NCI-H526 treated with DMSO at 0.1 percent for 48 hours (cell line): ENCODE data around the gene AP3S1.
"Not testable (repeated sequence)": the region's sequence is repeated elsewhere in the genome, so short reads cannot be mapped to it uniquely, and the experiment has no call there.

Source experiments
- DNase-seq: peaks from one replicate; lab custom pipeline; 2025; lab: John Stamatoyannopoulos, UW

Gene AP3S1

DNA sequence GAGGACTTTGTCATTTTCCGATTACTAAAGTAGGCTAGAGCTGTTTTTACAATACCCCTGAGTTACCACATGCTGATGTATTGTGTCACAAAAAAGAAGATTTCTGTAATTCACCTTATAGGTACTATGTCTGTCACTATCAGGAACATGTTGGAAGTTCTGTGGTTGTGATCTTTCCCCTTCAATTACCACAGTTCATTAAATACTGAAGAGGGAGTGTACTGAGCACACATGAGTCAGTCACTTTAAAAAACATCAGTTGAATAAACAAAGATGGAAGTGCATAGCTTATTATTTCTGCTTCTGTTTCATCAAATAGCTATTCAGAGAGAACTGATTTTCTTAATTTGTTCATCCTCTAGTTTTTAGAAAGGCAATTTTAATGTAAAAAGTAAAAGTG lies 31.7 kb downstream of the AP3S1 start:
- no peak for DNase-seq

DNA sequence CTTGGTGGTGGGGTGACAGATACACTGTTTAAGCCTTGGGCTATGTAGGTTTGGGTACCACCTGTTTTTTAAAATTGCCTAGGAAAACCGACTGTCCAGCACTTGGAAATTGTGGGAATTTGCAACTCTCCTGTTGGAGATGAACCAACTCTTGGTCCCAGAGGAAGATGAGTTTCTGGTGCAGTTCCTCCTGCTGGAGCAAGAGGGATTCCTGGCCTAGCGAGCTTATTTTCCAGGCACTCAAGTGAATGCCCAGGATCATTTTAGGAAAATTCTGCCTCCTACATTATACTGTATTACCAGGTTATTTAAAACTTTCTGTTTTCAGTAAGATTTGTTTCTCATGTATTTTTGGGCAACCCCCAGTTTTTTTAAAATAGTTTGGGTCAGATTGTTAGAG lies 33.7 kb downstream of the AP3S1 start:
- DNase-seq, result no peak

GRCh38 chr5:115877342-115877741 lies 35.6 kb downstream of the AP3S1 start:
- DNase-seq, result not testable (repeated sequence)

GRCh38 chr5:115882434-115882833 lies 40.7 kb downstream of the AP3S1 start:
- not testable (repeated sequence) for DNase-seq

DNA sequence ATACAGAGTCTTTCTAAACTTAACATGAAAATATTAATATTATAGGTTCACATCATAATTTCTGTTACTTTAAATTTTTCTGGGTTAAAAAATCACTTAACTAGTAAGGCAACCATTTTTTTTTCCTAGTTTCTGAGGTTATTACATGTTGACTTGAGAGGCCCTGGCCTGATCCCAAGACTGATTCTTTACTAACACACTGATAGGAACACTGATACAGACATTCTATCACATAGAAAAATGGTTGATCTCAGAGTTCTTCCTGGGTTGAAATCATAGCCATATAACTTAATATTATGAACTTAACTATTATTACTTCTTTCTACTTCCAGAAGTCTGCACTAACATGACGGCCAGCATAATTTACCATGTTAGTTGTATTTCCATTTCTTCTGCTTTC lies 43.0 kb downstream of the AP3S1 start:
- no peak for DNase-seq

GRCh38 chr5:115885208-115885607 lies 43.5 kb downstream of the AP3S1 start:
- not testable (repeated sequence) for DNase-seq

DNA sequence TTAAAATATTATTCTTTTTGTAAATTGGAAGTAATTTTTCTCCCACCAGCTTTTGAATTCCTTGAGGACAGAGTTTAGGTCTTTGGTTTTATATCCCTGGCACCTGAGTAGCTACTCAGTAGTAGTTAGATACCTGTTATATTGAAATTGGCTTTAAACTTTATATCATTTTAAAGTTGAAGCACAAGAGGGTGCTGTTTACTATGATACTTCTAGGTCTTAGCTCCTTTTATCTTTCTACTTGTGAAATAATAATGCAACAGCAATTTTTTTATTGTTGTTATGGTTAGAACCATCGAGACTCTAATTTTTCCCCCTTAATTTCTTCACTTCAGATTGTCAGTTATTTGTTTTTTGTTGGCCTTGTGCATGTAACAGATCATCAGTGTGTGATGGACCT lies 46.3 kb downstream of the AP3S1 start:
- DNase-seq, result no peak

- no peak for DNase-seq
Observed at GRCh38 chr5:115892021-115892420, 50.3 kb downstream of the AP3S1 start.

DNA sequence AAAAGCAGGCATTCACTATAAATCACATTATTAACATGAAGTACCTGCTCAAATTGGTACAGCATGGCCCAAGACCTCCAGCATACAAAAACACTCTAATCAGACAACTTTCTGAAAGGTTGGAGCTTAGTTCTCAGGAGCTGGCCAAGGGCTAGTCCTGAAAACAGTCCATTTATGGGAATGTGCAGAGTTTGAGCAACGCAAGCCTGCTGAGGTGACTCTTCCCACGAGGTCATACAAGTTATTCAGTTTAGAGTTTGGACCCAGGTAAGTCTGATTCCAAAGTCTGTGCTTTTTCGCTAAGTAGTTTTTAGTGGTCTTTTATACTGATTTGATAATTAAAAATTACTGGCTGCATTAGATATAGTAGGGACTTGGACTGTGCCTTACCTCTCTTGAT lies 52.6 kb downstream of the AP3S1 start:
- DNase-seq, result no peak

- DNase-seq, result no peak
Observed at GRCh38 chr5:115895821-115896220, 54.1 kb downstream of the AP3S1 start.

DNA sequence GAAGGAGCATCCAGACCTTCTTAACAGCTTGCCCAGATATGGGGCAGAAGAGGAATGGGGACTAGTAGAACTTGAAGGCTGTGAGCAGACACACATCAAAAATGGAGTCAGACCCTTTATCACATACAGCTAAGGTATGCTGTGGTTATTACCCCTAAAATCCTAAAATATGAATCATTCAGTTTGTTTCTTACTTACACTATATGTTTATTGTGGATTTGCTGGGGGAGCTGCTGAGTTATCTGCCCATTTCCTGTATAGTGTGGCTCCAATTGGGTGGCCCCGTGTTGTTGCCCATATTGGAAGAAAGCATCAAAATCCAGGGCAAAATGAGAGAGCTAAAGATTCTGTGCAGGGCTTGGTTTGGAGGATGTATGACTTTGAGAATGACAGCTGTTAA lies 56.9 kb downstream of the AP3S1 start:
- DNase-seq, result no peak

DNA sequence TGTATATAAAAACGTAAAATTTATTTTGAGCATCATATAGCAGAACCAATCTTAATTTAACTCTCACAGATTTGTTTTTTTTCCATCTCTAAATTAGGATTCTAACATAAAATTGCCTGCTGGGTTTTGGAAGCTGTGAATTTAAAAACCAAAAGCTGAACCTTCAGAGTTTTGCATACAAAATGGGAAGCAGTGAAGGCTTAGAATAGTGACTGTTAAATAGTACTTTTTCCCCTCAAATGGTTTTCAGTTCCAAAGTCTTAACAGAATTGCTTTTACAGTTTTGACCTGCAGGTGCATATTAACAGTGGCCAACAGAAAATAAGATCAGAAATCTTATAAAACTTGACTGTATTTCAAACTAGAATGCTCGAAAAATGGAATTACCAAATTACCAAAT lies 65.4 kb downstream of the AP3S1 start:
- DNase-seq, result no peak

GRCh38 chr5:115913623-115914400 lies 72.1 kb downstream of the AP3S1 start:
- not testable (repeated sequence) for DNase-seq

- no peak for DNase-seq
Observed at GRCh38 chr5:115920171-115920725, 78.5 kb downstream of the AP3S1 start.

DNA sequence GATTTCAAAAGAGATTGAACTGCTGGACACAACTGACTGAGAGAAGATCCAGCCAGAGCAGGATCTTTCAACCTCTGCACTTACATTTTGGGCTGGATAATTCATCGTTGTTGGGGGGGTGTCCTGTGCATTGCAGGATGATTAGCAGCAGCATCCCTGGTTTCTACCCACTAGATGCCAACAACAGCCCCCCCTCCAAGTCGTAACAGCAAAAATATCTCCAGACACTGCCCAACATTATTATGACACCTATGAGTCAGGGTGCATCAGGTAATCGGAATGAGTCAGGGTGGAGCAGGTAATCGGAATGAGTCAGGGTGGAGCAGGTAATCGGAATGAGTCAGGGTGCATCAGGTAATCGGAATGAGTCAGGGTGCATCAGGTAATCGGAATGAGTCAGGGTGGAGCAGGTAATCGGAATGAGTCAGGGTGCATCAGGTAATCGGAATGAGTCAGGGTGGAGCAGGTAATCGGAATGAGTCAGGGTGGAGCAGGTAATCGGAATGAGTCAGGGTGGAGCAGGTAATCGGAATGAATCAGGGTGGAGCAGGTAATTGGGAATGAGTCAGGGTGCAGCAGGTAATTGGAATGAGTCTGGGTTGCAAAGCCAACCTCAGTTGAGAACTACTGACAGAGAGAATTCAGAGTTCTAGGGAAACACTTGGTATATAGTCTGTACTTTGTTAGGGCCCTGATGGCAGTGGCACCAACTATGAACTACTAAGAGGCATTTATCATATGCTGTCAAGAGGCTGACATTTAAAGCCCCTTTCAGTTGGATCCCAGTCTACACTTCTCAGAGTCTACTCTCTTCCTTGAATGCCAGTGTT lies 87.1 kb downstream of the AP3S1 start:
- not testable (repeated sequence) for DNase-seq

DNA sequence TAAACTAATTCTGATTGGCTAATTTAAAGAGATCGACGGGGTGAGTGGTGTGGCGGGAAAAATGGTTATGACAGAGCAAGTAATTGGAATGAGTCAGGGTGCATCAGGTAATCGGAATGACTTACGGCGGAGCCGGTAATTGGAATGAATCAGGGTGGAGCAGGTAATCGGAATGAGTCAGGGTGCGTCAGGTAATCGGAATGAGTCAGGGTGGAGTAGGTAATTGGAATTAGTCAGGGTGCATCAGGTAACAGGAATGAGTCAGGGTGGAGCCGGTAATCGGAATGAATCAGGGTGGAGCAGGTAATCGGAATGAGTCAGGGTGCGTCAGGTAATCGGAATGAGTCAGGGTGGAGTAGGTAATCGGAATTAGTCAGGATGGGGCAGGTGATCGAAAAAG lies 88.4 kb downstream of the AP3S1 start:
- not testable (repeated sequence) for DNase-seq

GRCh38 chr5:115930630-115931337 lies 89.0 kb downstream of the AP3S1 start:
- no peak for DNase-seq

- no peak for DNase-seq
Observed at GRCh38 chr5:115932991-115933390, 91.3 kb downstream of the AP3S1 start.

- no peak for DNase-seq
Observed at GRCh38 chr5:115934388-115934974, 92.7 kb downstream of the AP3S1 start.

DNA sequence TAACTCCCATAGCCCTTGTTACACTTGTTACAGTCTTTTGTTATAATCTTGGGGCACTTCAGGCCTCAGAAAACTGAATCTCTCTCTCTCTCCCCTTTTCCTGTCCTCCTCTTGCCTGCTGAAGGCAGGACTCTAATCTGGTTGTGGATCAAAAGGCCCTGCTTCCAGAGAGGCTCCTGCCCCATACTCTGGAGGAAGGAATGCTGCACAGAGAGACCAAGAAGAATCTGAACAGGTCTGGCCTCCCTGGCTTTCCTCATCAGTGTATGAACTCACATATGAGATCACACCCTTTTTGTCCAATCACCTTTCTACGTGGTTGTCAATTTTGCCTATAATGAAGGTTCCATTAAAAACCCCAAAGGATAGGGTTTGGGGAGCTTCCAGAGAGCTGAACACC lies 94.3 kb downstream of the AP3S1 start:
- no peak for DNase-seq

DNA sequence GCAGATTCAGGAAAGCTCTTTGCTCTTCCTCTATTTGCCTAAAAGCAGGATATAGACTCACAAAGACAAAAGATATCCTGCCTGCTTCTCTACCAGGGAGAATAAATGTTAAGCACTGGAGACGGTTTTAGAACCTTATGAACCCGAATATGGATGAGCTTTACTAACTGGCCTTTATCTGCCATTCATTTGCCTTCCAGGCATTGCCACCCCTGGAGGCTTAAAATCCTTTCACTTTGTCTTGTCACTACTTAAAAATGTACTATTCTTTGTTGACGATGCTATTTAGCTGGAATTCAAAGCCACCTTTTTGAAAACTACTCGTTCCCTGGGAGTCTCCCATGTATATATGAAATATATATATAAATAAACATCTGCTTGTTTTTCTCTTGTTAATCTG lies 97.3 kb downstream of the AP3S1 start:
- DNase-seq, result no peak
